ENCODE data around the gene PPP1R1C. TPM values are rescaled to one million over a fixed set of nuclear protein-coding genes. Genes with fewer than 3 reads are reported as not detected.
A peak's percentile ranks its signal among the peaks of the same experiment; 100 is the strongest.

PPP1R1C gene, protein sequence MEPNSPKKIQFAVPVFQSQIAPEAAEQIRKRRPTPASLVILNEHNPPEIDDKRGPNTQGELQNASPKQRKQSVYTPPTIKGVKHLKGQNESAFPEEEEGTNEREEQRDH
- total RNA-seq = under 1 TPM in 1 of 4 donors, not detected in 3; 0.58 TPM

DNA sequence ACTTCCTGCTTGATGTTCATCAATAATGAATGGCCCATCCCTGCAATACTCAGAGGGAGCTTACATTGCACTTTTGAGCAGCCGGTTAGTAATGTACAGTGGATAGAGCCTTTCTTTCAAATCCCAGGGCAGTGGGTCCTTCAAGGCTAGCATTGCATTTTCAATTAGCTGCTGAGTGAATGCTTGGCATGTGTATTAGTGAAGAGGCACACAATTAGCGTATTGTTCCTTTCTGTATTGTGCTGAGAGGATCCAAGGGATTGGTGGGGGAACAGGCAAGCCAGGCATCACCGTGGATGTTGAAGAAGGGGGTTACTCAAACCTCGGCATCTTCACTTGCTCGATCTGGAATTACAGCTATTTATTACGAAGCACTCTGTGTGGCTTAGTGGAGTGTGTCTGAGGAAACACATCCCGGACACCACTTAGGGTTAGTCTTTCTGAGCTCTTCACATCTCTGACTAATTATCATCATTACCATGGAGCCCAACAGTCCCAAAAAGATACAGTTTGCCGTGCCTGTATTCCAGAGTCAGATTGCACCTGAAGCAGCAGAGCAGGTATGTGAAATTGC, at the start of gene PPP1R1C:
Gene PPP1R1C, plus strand, starts transcription at position 222 of the 574 bp plus-strand sequence. Its CDS starts 258 bp downstream, at position 480.
- TF ChIP-seq EP300 (IDR thresholded peaks at IDR 0.05) = no peak
- TF ChIP-seq POLR2A (IDR thresholded peaks at IDR 0.05) = no peak
- TF ChIP-seq, protein P1, sequence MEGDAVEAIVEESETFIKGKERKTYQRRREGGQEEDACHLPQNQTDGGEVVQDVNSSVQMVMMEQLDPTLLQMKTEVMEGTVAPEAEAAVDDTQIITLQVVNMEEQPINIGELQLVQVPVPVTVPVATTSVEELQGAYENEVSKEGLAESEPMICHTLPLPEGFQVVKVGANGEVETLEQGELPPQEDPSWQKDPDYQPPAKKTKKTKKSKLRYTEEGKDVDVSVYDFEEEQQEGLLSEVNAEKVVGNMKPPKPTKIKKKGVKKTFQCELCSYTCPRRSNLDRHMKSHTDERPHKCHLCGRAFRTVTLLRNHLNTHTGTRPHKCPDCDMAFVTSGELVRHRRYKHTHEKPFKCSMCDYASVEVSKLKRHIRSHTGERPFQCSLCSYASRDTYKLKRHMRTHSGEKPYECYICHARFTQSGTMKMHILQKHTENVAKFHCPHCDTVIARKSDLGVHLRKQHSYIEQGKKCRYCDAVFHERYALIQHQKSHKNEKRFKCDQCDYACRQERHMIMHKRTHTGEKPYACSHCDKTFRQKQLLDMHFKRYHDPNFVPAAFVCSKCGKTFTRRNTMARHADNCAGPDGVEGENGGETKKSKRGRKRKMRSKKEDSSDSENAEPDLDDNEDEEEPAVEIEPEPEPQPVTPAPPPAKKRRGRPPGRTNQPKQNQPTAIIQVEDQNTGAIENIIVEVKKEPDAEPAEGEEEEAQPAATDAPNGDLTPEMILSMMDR (IDR thresholded peaks at IDR 0.05) = no peak
- TF ChIP-seq POLR2AphosphoS5 (IDR thresholded peaks at IDR 0.05) = no peak
- peak within 1 kb of the TSS; percentile 29 to 66 (median 50) for H3K27ac ChIP-seq
- H3K9me3 ChIP-seq = no peaks in the 10 kb centered on the region
- H3K36me3 ChIP-seq = no peaks in the 10 kb centered on the region
- H3K27me3 ChIP-seq = no peaks in the 10 kb centered on the region
- peaks cover 11 to 37% (median 14%) of the 10 kb centered on the region in 3 donors for H3K4me1 ChIP-seq
- 72 to 84% methylated on average over 4 to 8 of the region's 8 CpGs for WGBS, 2 donors (ENCODE audit: low coverage in 1 of 2)
- H3K4me3 ChIP-seq = no peak within 1 kb of the TSS
- ATAC-seq = no peak

DNA sequence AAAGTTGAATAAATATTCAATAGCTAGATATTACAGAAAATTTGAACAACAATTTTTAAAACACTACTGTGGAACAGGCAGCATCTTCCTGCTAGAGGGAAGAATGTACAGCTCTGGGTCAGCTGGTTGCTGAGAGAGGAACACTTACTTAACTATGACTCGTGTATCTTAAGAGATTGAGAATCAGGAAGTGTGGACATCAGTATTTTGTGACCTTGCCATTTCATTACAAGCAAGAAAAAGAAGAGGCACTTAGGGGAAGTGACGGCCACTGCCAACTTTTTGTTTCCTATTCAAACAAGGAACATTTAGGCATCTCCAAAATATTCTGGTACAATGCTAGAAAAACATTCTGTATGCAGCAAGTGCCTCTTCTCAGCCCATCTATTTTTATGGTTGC, 48.2 kb upstream of the PPP1R1C start:
- no peak overlapping the region for H3K4me3 ChIP-seq
- H3K36me3 ChIP-seq = no peaks in the 10 kb centered on the region
- H3K27ac ChIP-seq = no peak overlapping the region
- 20 to 51% methylated on average over 2 of the region's 2 CpGs for WGBS, 2 donors (ENCODE audit: low coverage in 1 of 2)
- peak; percentile 25 for ATAC-seq
- H3K9me3 ChIP-seq = no peaks in the 10 kb centered on the region
- no peak for TF ChIP-seq EP300 (IDR thresholded peaks at IDR 0.05)
- peaks cover 0 to 14% (median 0%) of the 10 kb centered on the region in 3 donors for H3K4me1 ChIP-seq
- no peaks in the 10 kb centered on the region for H3K27me3 ChIP-seq

DNA sequence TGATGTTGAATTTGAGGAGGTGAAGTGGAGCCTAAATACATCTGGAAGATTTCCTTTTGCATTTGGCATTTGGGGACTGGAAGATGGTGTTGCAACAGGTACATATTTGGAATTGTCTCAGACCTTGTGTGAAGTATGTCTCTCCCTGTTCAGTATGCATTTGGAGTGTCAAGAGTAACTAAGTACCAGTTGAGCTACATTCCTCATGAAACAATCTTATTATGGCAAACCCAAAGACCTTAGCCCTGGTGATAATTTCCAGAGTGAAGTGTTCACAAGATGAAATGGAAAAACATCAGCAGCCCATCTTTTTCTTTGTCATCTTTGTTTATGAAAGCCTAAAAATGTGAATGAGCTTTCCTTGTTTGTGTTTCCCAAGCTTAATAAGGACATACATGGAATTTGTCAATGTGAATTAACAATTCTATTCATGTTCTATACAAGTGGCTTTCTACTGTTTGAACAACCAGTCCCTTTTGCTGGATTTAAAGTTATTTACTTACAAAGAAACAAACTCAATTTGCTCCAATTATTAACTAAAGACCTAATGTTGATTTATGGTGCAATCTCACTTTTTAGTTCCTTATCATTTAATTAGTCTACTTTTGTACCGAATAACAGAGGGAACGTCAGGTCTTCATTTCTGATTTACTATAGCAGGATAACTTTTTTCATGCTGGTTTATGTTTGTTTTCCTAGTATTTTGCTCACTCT, 42.1 kb upstream of the PPP1R1C start:
- Histone ChIP-seq H3K4me1 (no peaks in the 10 kb centered on the region), H3K27ac (no peak overlapping the region), H3K27me3 (no peaks in the 10 kb centered on the region), H3K4me3 (no peak overlapping the region), H3K36me3 (no peaks in the 10 kb centered on the region), H3K9me3 (no peaks in the 10 kb centered on the region)
- TF ChIP-seq POLR2A (IDR thresholded peaks at IDR 0.05) (no peak), POLR2AphosphoS5 (IDR thresholded peaks at IDR 0.05) (no peak), EP300 (IDR thresholded peaks at IDR 0.05) (no peak)
- TF ChIP-seq, protein P1 (IDR thresholded peaks at IDR 0.05) = no peak
- 85 to 88% methylated on average over 2 of the region's 2 CpGs for WGBS, 2 donors (ENCODE audit: low coverage in 1 of 2)
- ATAC-seq = no peak

DNA sequence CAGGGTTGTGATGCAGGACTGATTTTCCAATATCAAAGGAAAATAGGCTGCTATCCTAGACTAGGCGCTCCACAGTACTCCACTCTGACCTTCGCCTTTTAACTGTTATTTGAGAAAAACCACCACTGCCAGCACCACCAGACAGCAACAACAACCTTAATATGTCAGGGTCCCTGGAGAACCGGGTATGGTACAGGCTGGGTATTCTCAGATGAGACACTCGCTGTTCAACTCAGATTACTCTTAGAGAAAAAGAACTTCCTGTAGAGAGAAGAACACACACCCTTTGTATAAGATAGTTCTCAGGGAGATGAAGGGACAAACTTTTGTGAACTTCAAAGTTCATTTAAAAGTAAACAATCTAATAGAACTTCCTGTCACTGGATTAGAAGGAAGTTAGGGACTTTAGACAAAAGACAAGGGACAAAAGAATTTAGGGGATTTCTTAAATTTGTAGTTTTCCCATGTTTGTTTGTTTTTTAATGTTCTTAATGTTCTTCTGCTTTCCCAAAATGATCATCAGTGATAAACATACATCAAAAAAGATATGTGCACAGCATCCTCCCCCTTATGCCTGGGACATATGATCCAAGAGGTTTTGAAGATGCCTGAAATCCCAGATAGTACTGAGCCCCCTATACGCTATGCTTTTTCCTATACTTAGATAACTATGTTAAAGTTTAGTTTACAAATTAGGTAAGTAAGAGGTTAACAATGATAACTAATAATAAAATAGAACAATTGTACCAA, 41.3 kb upstream of the PPP1R1C start:
- no peaks in the 10 kb centered on the region for H3K4me1 ChIP-seq
- H3K36me3 ChIP-seq = no peaks in the 10 kb centered on the region
- no peak overlapping the region for H3K4me3 ChIP-seq
- H3K27ac ChIP-seq = no peak overlapping the region
- H3K9me3 ChIP-seq = no peaks in the 10 kb centered on the region
- TF ChIP-seq, protein P1 (IDR thresholded peaks at IDR 0.05) = no peak
- TF ChIP-seq POLR2AphosphoS5 (IDR thresholded peaks at IDR 0.05) (no peak), POLR2A (IDR thresholded peaks at IDR 0.05) (no peak), EP300 (IDR thresholded peaks at IDR 0.05) (no peak)
- no peaks in the 10 kb centered on the region for H3K27me3 ChIP-seq
- 70 to 90% methylated on average over 3 to 4 of the region's 5 CpGs for WGBS, 2 donors (ENCODE audit: low coverage in 1 of 2)
- ATAC-seq = no peak

DNA sequence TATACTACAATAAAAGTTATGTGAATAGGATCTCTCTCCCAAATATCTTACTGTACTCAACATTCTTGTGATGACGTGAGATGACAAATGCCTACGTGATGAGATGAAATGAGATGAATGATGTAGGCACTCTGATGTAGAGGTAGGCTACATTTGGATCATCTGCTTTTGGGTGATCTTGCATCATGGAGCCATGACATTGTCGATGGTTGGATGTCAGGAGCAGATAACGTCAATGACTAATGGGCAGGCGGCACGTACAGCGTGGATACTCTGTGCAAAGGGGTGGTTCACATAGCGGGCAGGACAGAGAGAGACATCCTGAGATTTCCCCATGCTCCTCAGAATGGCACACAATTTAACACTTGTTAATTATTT, 40.8 kb upstream of the PPP1R1C start:
- TF ChIP-seq POLR2AphosphoS5 (IDR thresholded peaks at IDR 0.05) (no peak), POLR2A (IDR thresholded peaks at IDR 0.05) (no peak), EP300 (IDR thresholded peaks at IDR 0.05) (no peak)
- TF ChIP-seq, protein P1 (IDR thresholded peaks at IDR 0.05) = no peak
- ATAC-seq = no peak
- no peak overlapping the region for H3K27ac ChIP-seq
- H3K4me1 ChIP-seq = no peaks in the 10 kb centered on the region
- H3K9me3 ChIP-seq = no peaks in the 10 kb centered on the region
- no peaks in the 10 kb centered on the region for H3K27me3 ChIP-seq
- H3K4me3 ChIP-seq = no peak overlapping the region
- no peaks in the 10 kb centered on the region for H3K36me3 ChIP-seq
- 86 to 93% methylated on average over 4 to 8 of the region's 8 CpGs for WGBS, 2 donors (ENCODE audit: low coverage in 1 of 2)

All from gastroesophageal sphincter (tissue), 4 donors.